H1 (cell line): ENCODE measurements around the gene ARHGEF11. TPM values are rescaled to one million over a fixed set of nuclear protein-coding genes. Genes with fewer than 3 reads are reported as not detected.

ENCODE experiments used
- BCL11A ChIP-seq, 2 experiments: IDR thresholded peaks; one replicate each; pipeline ENCODE4 v1.6.1; 2011; ENCODE audit warnings: low read depth in 2 of 2, low read length in 2 of 2, mild to moderate bottlenecking in 2 of 2
- CHD7 ChIP-seq: fragments of 300-600 bp; sonication (generic); IDR thresholded peaks from 2 replicates; pipeline ENCODE4 v1.7.1; 2012; ENCODE audit warnings: low read length, moderate library complexity, mild to moderate bottlenecking, inconsistent platforms; ENCODE audit not compliant: insufficient replicate concordance
- polyA plus RNA-seq, 7 experiments: library from polyadenylated mRNA; depleted of rRNA in 3 of 7; stranded (reverse) in 5 of 7; unstranded in 2 of 7; fragments of >200 nt in 5 of 7; fragments of 200-250 nt in 2 of 7; gene quantifications; 1 replicate in 5 of 7; 2 replicates in 1 of 7; 4 replicates in 1 of 7; pipeline versions ENCODE4 v1.2.1 to v1.2.3, GENCODE V29; 2011 to 2013; ENCODE audit warnings: missing spikeins in 2 of 7, mixed read lengths in 2 of 7
- total RNA-seq: library from RNA; stranded (reverse); fragmentation: NEBNext Ultra II Directional; extraction: Animal tissue kit (Norgen Biotek cat#: 25700); gene quantifications from 2 replicates; pipeline ENCODE4 v1.2.1, GENCODE V29; 2021

The ARHGEF11 gene
- total and polyA plus RNA-seq, 2 of the 8 experiments (the other 6 are each of a cell fraction or from before 2014, with no cell fraction given) = 19.9 to 33.1 TPM

DNA sequence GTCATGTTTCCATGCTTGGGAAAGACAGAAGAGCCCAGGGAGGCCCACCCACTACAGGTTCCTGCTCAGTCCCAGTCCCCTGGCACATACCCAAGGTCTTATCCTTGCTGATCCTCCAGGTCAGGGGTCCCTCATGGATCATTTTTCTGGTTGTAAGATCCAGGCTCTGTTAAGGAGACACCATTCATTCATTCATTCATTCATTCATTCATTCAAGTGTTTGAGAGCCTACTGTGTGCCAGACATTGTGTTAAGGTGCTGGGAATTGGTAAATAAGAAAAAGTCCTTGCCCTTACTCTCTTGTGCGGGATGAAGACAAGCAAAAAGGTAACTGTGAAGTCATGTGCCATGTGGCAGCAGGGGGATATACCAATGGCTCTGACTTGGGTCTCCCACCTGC, 101.3 kb downstream of the ARHGEF11 start (continued):
- TF ChIP-seq CHD7 = no peak
- TF ChIP-seq BCL11A (IDR thresholded peaks at IDR 0.05; ENCODE audit: low read depth in 2 of 2, low read length in 2 of 2) = no peak
